ENCODE measurements around the gene KRT16.
"Not testable (repeated sequence)": the region's sequence is repeated elsewhere in the genome, so short reads cannot be mapped to it uniquely, and the experiment has no call there.

The KRT16 gene

GRCh38 chr17:41612376-41613160 is at the start of gene KRT16:
Gene KRT16, minus strand, starts transcription at chr17:41612767. Its CDS starts 79 bp downstream, at chr17:41612688.
- H3F3A ChIP-seq (ENCODE audit: control insufficient read depth, insufficient read depth); H3K4me2 ChIP-seq (ENCODE audit: low read length); H3K79me2 ChIP-seq (ENCODE audit: control insufficient read depth, low read length); H3K4me3 ChIP-seq (ENCODE audit: low read length); H3K9me3 ChIP-seq (ENCODE audit: control insufficient read depth, insufficient read depth, low read length); H3K27ac ChIP-seq (ENCODE audit: low read depth, low read length); H3K36me3 ChIP-seq (ENCODE audit: control insufficient read depth, low read length); H3K4me1 ChIP-seq (ENCODE audit: control insufficient read depth, low read length); H3K27me3 ChIP-seq (ENCODE audit: control insufficient read depth, low read length); H4K20me1 ChIP-seq (ENCODE audit: control insufficient read depth, insufficient read depth, low read depth, low read length); H3K9me2 ChIP-seq (replicated peaks; ENCODE audit: control insufficient read depth, low read length): not testable (repeated sequence)

GRCh38 chr17:41660221-41660711 is 47.7 kb upstream of the KRT16 start:
- no peaks in the 10 kb centered on the region for H3K9me3 ChIP-seq (ENCODE audit: control insufficient read depth, insufficient read depth, low read length)
- no peaks in the 10 kb centered on the region for H3K27me3 ChIP-seq (ENCODE audit: control insufficient read depth, low read length)
- H3K79me2 ChIP-seq (ENCODE audit: control insufficient read depth, low read length): no peaks in the 10 kb centered on the region
- no peaks in the 10 kb centered on the region for H3F3A ChIP-seq (ENCODE audit: control insufficient read depth, insufficient read depth)
- H4K20me1 ChIP-seq (ENCODE audit: control insufficient read depth, insufficient read depth, low read depth, low read length): no peaks in the 10 kb centered on the region
- H3K9me2 ChIP-seq (replicated peaks; ENCODE audit: control insufficient read depth, low read length): no peaks in the 10 kb centered on the region
- H3K36me3 ChIP-seq (ENCODE audit: control insufficient read depth, low read length): no peaks in the 10 kb centered on the region
- H3K4me3 ChIP-seq (ENCODE audit: low read length): no peak overlapping the region
- no peak overlapping the region for H3K27ac ChIP-seq (ENCODE audit: low read depth, low read length)
- no peak overlapping the region for H3K4me2 ChIP-seq (ENCODE audit: low read length)
- TF ChIP-seq CTCF (IDR thresholded peaks at IDR 0.05; ENCODE audit: low read depth, low read length, poor library complexity, severe bottlenecking): no peak
- no peak for TF ChIP-seq EZH2phosphoT487 (IDR thresholded peaks at IDR 0.05; ENCODE audit: borderline replicate concordance, low read length)
- H3K4me1 ChIP-seq (ENCODE audit: control insufficient read depth, low read length): peaks cover 7% of the 10 kb centered on the region

- H3K4me2 ChIP-seq (ENCODE audit: low read length): no peak overlapping the region
- no peaks in the 10 kb centered on the region for H3F3A ChIP-seq (ENCODE audit: control insufficient read depth, insufficient read depth)
- H3K9me3 ChIP-seq (ENCODE audit: control insufficient read depth, insufficient read depth, low read length): no peaks in the 10 kb centered on the region
- H3K27me3 ChIP-seq (ENCODE audit: control insufficient read depth, low read length): no peaks in the 10 kb centered on the region
- H3K4me3 ChIP-seq (ENCODE audit: low read length): no peak overlapping the region
- H3K79me2 ChIP-seq (ENCODE audit: control insufficient read depth, low read length): no peaks in the 10 kb centered on the region
- H4K20me1 ChIP-seq (ENCODE audit: control insufficient read depth, insufficient read depth, low read depth, low read length): no peaks in the 10 kb centered on the region
- no peak overlapping the region for H3K27ac ChIP-seq (ENCODE audit: low read depth, low read length)
- no peaks in the 10 kb centered on the region for H3K36me3 ChIP-seq (ENCODE audit: control insufficient read depth, low read length)
- H3K9me2 ChIP-seq (replicated peaks; ENCODE audit: control insufficient read depth, low read length): no peaks in the 10 kb centered on the region
- peaks cover 5% of the 10 kb centered on the region for H3K4me1 ChIP-seq (ENCODE audit: control insufficient read depth, low read length)
- TF ChIP-seq CTCF (IDR thresholded peaks at IDR 0.05; ENCODE audit: low read depth, low read length, poor library complexity, severe bottlenecking): no peak
- TF ChIP-seq EZH2phosphoT487 (IDR thresholded peaks at IDR 0.05; ENCODE audit: borderline replicate concordance, low read length): no peak
Measured at GRCh38 chr17:41659427-41660212, 47.1 kb upstream of the KRT16 start.

- no peaks in the 10 kb centered on the region for H3K27me3 ChIP-seq (ENCODE audit: control insufficient read depth, low read length)
- H3K9me3 ChIP-seq (ENCODE audit: control insufficient read depth, insufficient read depth, low read length): no peaks in the 10 kb centered on the region
- no peak overlapping the region for H3K27ac ChIP-seq (ENCODE audit: low read depth, low read length)
- no peaks in the 10 kb centered on the region for H4K20me1 ChIP-seq (ENCODE audit: control insufficient read depth, insufficient read depth, low read depth, low read length)
- H3K79me2 ChIP-seq (ENCODE audit: control insufficient read depth, low read length): no peaks in the 10 kb centered on the region
- H3F3A ChIP-seq (ENCODE audit: control insufficient read depth, insufficient read depth): no peaks in the 10 kb centered on the region
- H3K4me2 ChIP-seq (ENCODE audit: low read length): no peak overlapping the region
- H3K36me3 ChIP-seq (ENCODE audit: control insufficient read depth, low read length): no peaks in the 10 kb centered on the region
- no peak for TF ChIP-seq CTCF (IDR thresholded peaks at IDR 0.05; ENCODE audit: low read depth, low read length, poor library complexity, severe bottlenecking)
- TF ChIP-seq EZH2phosphoT487 (IDR thresholded peaks at IDR 0.05; ENCODE audit: borderline replicate concordance, low read length): no peak
- no peak overlapping the region for H3K4me3 ChIP-seq (ENCODE audit: low read length)
- H3K4me1 ChIP-seq (ENCODE audit: control insufficient read depth, low read length): peaks cover 5% of the 10 kb centered on the region
- no peaks in the 10 kb centered on the region for H3K9me2 ChIP-seq (replicated peaks; ENCODE audit: control insufficient read depth, low read length)
Measured at GRCh38 chr17:41658846-41659245, 46.3 kb upstream of the KRT16 start.

All from DOHH2 (cell line).